Measurements from ENCODE around the gene SDK1. TPM values are rescaled to one million over a fixed set of nuclear protein-coding genes. Genes with fewer than 3 reads are reported as not detected.

The SDK1 gene
- total RNA-seq, 1 donor from 2014 or later, result 225 TPM

DNA sequence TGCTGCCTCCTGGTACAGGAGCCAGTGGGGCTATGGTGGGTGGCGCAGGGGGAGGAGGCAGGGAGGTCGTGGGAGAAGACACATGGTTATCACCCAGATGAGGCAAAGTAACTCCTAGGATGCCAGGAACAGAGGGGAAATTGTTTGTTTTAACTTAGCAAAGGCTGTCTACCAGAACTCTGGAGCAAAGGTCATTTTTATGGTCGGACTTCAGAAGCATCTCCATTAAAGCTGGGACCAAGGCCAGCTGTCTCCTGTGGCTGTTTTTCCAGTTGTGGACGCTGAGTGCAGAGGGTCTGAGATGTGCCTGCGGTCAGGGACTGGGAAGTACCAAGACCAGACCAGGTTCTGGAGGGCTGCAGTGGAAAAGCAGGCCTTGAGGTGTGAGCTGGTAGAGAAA, 855.1 kb downstream of the SDK1 start:
- Mint-ChIP-seq H3K4me3 (ENCODE audit: unreplicated experiment) (no peak overlapping the region), H3K4me1 (ENCODE audit: low read depth, unreplicated experiment) (peaks cover 27% of the 10 kb centered on the region), H3K36me3 (ENCODE audit: unreplicated experiment) (peaks cover 4% of the 10 kb centered on the region), H3K9me3 (ENCODE audit: unreplicated experiment) (peaks cover 22% of the 10 kb centered on the region), H3K27ac (ENCODE audit: unreplicated experiment) (no peak overlapping the region), H3K27me3 (ENCODE audit: unreplicated experiment) (peaks cover 20% of the 10 kb centered on the region)
- TF ChIP-seq, protein P1, sequence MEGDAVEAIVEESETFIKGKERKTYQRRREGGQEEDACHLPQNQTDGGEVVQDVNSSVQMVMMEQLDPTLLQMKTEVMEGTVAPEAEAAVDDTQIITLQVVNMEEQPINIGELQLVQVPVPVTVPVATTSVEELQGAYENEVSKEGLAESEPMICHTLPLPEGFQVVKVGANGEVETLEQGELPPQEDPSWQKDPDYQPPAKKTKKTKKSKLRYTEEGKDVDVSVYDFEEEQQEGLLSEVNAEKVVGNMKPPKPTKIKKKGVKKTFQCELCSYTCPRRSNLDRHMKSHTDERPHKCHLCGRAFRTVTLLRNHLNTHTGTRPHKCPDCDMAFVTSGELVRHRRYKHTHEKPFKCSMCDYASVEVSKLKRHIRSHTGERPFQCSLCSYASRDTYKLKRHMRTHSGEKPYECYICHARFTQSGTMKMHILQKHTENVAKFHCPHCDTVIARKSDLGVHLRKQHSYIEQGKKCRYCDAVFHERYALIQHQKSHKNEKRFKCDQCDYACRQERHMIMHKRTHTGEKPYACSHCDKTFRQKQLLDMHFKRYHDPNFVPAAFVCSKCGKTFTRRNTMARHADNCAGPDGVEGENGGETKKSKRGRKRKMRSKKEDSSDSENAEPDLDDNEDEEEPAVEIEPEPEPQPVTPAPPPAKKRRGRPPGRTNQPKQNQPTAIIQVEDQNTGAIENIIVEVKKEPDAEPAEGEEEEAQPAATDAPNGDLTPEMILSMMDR (IDR thresholded peaks at IDR 0.05; ENCODE audit: partially characterized antibody, unreplicated experiment), result no peak
- no peak for DNase-seq

DNA sequence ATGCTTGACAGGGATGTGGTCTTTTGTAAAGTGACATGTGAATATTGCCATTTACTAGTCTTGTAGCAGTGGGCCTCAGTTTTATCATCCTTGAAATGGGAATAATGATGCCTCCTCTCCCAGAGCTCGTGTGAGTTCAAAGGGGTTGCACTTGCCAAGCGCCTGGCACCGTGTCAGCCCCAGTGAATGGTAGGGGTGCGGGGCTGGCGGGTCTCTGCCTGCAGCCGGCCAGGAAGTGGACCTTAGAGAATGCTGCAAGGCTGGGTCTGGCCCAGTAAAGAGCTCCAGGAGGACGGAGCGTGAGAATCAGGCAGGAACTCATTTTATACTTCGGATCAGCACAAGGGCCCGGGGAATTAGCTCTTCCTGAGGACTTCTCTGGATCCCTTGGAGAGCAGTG, 856.6 kb downstream of the SDK1 start:
- H3K27ac Mint-ChIP-seq (ENCODE audit: unreplicated experiment), result no peak overlapping the region

DNA sequence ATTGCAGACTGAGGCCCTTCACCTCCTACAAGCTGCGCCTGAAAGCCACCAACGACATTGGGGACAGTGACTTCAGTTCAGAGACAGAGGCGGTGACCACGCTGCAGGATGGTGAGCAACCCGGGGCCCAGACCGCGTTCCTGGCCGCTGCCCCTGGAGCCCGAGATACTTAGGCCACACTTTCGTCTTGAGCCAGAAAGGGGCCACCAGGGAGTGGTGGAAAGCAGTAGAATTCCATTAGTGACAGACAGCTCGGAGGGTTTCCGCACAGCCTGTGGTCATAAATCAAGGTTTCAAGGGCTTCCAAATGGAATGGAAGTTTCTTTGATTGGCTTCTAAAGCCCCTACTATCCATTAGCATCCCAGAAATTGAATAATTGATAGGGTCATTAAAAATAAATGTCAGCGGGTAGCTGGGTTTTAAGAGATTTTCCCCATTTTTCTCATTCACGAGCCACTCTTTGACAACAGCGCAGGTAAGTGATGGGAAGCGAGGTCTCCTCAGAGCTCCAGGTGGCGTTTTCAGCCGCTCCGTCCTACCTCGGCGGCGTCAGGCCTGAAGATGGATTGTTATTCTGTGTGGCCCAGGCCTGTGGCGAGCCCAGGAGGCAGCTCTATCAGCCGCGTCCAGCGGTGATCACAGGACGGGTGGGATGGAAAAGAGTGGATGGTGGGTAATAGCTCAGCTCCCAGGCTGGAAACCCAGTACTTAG, 857.5 kb downstream of the SDK1 start:
- H3K4me1 Mint-ChIP-seq (ENCODE audit: low read depth, unreplicated experiment), result peaks cover 36% of the 10 kb centered on the region
- H3K9me3 Mint-ChIP-seq (ENCODE audit: unreplicated experiment), result peaks cover 36% of the 10 kb centered on the region
- TF ChIP-seq, protein P1 (IDR thresholded peaks at IDR 0.05; ENCODE audit: partially characterized antibody, unreplicated experiment), result no peak
- no peak overlapping the region for H3K4me3 Mint-ChIP-seq (ENCODE audit: unreplicated experiment)
- peaks cover 16% of the 10 kb centered on the region for H3K36me3 Mint-ChIP-seq (ENCODE audit: unreplicated experiment)
- no peak for DNase-seq
- H3K27ac Mint-ChIP-seq (ENCODE audit: unreplicated experiment), result no peak overlapping the region
- H3K27me3 Mint-ChIP-seq (ENCODE audit: unreplicated experiment), result peaks cover 28% of the 10 kb centered on the region

More for the DNA sequence above, 856.6 kb downstream of the SDK1 start:
- Mint-ChIP-seq H3K36me3 (ENCODE audit: unreplicated experiment) (peaks cover 11% of the 10 kb centered on the region), H3K9me3 (ENCODE audit: unreplicated experiment) (peaks cover 27% of the 10 kb centered on the region), H3K27me3 (ENCODE audit: unreplicated experiment) (peaks cover 24% of the 10 kb centered on the region), H3K4me1 (ENCODE audit: low read depth, unreplicated experiment) (peaks cover 35% of the 10 kb centered on the region), H3K4me3 (ENCODE audit: unreplicated experiment) (no peak overlapping the region)
- TF ChIP-seq, protein P1 (IDR thresholded peaks at IDR 0.05; ENCODE audit: partially characterized antibody, unreplicated experiment), result no peak
- no peak for DNase-seq

DNA sequence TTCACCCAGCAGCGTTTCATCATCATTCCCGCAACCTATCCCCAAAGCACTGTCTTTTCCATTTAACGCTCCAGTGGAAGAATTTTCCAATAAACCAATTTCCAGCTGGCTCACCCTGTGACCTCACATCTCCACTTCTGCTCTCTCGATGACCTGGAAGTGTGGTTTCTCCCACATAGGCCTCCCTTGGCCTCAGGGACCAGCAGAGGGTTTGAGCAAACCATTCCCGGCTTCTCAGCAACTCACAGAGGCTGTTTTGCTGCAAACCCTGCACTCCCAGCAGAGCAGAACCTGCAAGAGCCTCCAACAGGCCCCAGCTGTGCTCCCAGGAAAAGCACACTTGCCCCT, 858.1 kb downstream of the SDK1 start:
- DNase-seq, result no peak
- H3K9me3 Mint-ChIP-seq (ENCODE audit: unreplicated experiment), result peaks cover 34% of the 10 kb centered on the region
- peaks cover 36% of the 10 kb centered on the region for H3K4me1 Mint-ChIP-seq (ENCODE audit: low read depth, unreplicated experiment)
- peaks cover 31% of the 10 kb centered on the region for H3K27me3 Mint-ChIP-seq (ENCODE audit: unreplicated experiment)
- no peak overlapping the region for H3K4me3 Mint-ChIP-seq (ENCODE audit: unreplicated experiment)
- H3K27ac Mint-ChIP-seq (ENCODE audit: unreplicated experiment), result peak overlapping the region; percentile 57
- H3K36me3 Mint-ChIP-seq (ENCODE audit: unreplicated experiment), result peaks cover 16% of the 10 kb centered on the region
- TF ChIP-seq, protein P1 (IDR thresholded peaks at IDR 0.05; ENCODE audit: partially characterized antibody, unreplicated experiment), result no peak

DNA sequence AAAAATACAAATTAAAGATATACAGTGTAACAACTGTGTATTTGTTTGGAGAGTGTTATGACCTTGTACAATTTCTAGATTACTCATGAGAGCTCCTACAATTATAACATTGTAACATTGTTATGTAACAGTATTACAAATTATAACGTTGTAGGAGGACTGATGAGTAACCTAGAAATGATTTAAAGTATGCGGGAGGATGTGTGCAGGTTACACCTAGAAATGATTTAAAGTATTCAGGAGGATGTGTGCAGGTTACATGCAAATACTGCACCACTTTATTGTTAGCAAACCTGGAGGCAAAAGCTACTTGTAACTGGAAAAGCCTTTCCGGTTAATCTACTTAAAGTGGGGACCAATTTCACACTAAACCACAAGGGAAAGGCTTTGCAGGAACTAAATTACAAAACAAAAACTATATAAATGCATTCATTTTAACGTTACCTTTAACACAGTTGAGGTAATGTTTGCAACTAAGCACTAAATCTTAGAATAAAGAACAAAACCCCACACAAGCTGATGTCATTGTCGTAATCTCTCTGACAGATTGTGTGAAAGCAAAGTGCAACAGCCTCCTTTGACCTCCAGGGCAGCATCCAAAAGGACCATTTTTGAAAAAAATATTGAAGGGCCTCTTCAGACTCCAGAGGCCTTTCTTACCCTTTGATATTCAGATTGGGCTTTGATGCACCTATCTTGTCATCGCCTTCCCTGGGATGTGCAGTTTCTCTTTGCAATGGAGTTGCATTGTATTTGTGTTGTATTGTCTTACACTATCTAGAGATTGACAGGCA, 858.9 kb downstream of the SDK1 start:
- Mint-ChIP-seq H3K9me3 (ENCODE audit: unreplicated experiment) (peaks cover 29% of the 10 kb centered on the region), H3K27ac (ENCODE audit: unreplicated experiment) (peak overlapping the region; percentile 70), H3K4me3 (ENCODE audit: unreplicated experiment) (no peak overlapping the region), H3K27me3 (ENCODE audit: unreplicated experiment) (peaks cover 28% of the 10 kb centered on the region), H3K36me3 (ENCODE audit: unreplicated experiment) (peaks cover 16% of the 10 kb centered on the region), H3K4me1 (ENCODE audit: low read depth, unreplicated experiment) (peaks cover 36% of the 10 kb centered on the region)
- TF ChIP-seq, protein P1 (IDR thresholded peaks at IDR 0.05; ENCODE audit: partially characterized antibody, unreplicated experiment), result peak; percentile 39
- DNase-seq, result no peak
